Lower leg skin (tissue), 3 donors: Measurements from ENCODE around the gene HACD2.

ENCODE experiments used
- POLR2A ChIP-seq, 2 donors: fragments of 450-650 bp; IDR thresholded peaks; one replicate each; pipeline ENCODE4 v1.6.1; 2016 to 2017; ENCODE audit warnings: antibody characterized with exemption in 2 of 2, mild to moderate bottlenecking in 1 of 2, moderate library complexity in 1 of 2
- TF ChIP-seq, protein P1 (sequence below), 3 donors: fragments of 450-650 bp; IDR thresholded peaks; one replicate each; pipeline ENCODE4 v1.5.1; 2016; ENCODE audit warnings: antibody characterized with exemption in 3 of 3, mild to moderate bottlenecking in 3 of 3, moderate library complexity in 2 of 3

- no peak for TF ChIP-seq POLR2A (IDR thresholded peaks at IDR 0.05)
- TF ChIP-seq, protein P1, sequence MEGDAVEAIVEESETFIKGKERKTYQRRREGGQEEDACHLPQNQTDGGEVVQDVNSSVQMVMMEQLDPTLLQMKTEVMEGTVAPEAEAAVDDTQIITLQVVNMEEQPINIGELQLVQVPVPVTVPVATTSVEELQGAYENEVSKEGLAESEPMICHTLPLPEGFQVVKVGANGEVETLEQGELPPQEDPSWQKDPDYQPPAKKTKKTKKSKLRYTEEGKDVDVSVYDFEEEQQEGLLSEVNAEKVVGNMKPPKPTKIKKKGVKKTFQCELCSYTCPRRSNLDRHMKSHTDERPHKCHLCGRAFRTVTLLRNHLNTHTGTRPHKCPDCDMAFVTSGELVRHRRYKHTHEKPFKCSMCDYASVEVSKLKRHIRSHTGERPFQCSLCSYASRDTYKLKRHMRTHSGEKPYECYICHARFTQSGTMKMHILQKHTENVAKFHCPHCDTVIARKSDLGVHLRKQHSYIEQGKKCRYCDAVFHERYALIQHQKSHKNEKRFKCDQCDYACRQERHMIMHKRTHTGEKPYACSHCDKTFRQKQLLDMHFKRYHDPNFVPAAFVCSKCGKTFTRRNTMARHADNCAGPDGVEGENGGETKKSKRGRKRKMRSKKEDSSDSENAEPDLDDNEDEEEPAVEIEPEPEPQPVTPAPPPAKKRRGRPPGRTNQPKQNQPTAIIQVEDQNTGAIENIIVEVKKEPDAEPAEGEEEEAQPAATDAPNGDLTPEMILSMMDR (IDR thresholded peaks at IDR 0.05) = no peak
Observed at GRCh38 chr3:123540285-123540684, 44.6 kb downstream of the HACD2 start.
